Stimulated activated memory B cell treated with anti-CD40 and anti-IgM and Interleukin-4, amounts not matched to agents 10 μg/mL and 1 μg/mL and 100 μg/mL, for 72 hours (primary cell): ENCODE results near the gene ZNF275.

ENCODE experiments used
- ATAC-seq: fragments of 150-1000 bp; cut with Tn5 transposase; 2 replicates; pipeline ENCODE4 v1.10.0; 2021
- H3K27ac Mint-ChIP-seq: one replicate; pipeline ENCODE4 v1.8.0; 2022; ENCODE audit warnings: mild to moderate bottlenecking, mixed read lengths
- H3K27me3 Mint-ChIP-seq: one replicate; pipeline ENCODE4 v1.8.0; 2022; ENCODE audit warnings: mixed read lengths
- H3K36me3 Mint-ChIP-seq: one replicate; pipeline ENCODE4 v1.8.0; 2022; ENCODE audit warnings: mixed read lengths
- H3K4me1 Mint-ChIP-seq: one replicate; pipeline ENCODE4 v1.8.0; 2022; ENCODE audit warnings: mixed read lengths
- H3K4me3 Mint-ChIP-seq: one replicate; pipeline ENCODE4 v1.8.0; 2022; ENCODE audit warnings: mild to moderate bottlenecking, moderate library complexity, mixed read lengths
- H3K9me3 Mint-ChIP-seq: one replicate; pipeline ENCODE4 v1.8.0; 2022; ENCODE audit warnings: mixed read lengths

ZNF275 gene

DNA sequence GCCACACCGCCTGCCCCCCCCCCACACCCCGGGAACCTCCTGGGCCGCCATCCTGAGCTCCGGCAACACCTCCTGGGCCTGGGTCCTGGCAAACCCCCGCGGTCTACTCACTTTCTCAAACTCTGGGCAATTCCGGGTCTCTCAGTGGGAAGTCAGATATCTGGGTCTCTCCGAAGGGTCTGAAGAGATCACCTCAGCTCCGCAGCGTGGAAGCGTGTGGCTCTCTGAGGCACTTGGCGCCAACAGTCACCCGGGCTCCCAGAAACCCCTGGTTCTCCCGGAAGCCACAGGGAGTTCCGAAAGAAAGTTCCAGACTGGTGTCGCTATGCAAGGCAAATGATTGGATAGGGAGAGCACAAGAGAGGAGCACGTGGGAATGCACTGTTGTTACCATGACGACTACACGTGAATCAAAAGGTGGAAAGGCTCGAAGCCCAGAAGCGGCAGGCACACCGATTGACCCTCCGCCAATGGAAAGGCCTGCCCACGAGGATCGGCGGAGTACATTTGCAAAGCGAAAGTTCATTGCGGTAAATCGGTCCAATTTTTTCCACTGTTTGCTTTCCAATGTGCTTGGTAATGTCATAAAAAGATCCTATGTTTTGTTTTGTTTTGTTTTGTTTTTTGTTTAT, 67.3 kb downstream of the ZNF275 start, which contains the start of gene PNMA6E:
Gene PNMA6E, minus strand, starts transcription at position 218 of the 632 bp plus-strand sequence. CDS start 2,501 bp downstream, outside the sequence.
- ATAC-seq, result no peak
- Mint-ChIP-seq H3K4me1 (no peaks in the 10 kb centered on the region), H3K27me3 (no peaks in the 10 kb centered on the region), H3K4me3 (no peak within 1 kb of the TSS), H3K9me3 (no peaks in the 10 kb centered on the region), H3K36me3 (no peaks in the 10 kb centered on the region), H3K27ac (no peak within 1 kb of the TSS)
